GM04504 (cell line): ENCODE data around the gene PARS2.

Experiments
- DNase-seq: peaks from one replicate; pipeline ENCODE4 v3.0.0-alpha.2; 2012; ENCODE audit warnings: low read depth

The PARS2 gene

DNA sequence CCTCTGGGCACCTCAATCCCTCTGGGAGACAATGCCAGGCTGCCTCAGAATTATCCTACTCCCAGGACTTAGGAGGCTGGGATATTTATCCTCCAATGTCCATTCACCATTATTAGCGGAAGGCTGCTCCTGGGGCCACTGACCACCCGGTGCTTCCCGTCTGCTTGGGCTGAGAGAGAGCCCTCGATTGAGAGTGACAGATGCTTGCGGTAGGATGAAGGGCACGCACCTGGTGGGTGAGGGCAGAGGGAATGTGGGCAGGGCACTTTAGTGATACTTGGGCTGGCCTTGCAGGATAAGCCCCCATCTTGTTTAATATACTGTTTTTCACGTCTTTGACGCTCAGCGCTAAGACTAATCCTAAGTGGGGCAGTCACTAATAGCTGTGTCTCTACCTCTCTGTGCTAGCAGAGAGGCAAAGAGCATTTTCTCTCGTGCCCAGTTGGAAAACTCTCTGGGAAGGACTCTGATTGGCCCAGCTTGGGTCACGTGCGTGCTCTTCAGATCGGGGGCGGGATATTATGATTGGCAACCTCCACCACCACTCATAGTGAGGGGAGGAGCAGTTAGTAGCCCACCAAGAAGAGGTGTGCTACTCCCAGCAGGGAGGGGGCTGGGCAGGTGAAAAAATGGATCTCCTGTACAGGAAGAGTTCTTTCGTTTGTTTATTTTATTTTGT is 10.6 kb upstream of the PARS2 start:
- DNase-seq, result no peak

DNA sequence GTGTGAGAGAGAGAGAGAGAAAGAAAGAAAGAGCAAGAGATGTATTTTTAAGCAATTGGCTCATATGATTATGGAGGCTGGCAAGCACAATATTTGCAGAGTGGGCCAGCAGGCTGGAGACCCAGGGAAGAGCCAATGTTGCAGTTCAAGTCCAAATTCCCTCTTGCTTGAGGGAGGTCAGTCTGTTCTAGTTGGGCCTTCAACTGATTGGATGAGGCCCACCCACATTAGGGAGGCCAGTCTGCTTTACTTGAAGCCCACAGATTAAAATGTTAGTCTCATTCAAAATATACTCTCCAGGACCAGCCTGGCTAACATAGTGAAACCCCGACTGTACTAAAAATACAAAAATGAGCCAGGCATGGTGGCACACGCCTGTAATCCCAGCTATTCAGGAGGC is 8.6 kb upstream of the PARS2 start:
- no peak for DNase-seq

GRCh38 chr1:54768093-54768492 is 3.8 kb upstream of the PARS2 start:
- DNase-seq, result no peak

- no peak for DNase-seq
These were observed 3.2 kb upstream of the PARS2 start for GRCh38 chr1:54767526-54767925.

DNA sequence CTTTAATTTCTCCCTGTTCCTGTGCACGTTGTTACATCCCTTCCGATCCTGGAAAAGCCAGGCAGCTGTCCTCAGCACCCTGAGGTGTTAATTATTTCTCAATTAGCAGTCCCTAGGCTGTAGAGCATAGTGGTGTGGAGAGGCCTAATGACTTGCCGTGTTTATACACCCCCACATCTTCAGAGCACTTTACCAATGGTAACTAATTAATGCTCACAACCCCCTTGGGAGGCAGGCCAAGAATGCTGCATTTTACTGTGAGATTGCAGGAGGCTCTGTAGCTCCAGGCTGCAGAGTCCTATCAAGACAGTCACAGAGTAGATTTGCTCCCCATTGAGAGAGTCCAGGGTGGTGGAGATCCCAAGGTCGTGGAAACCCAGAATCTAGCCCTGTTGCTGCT is 2.4 kb upstream of the PARS2 start:
- no peak for DNase-seq

- no peak for DNase-seq
These were observed 719 bp upstream of the PARS2 start for GRCh38 chr1:54764922-54765561.

GRCh38 chr1:54763816-54764132 is 549 bp downstream of the PARS2 start:
- no peak for DNase-seq

DNA sequence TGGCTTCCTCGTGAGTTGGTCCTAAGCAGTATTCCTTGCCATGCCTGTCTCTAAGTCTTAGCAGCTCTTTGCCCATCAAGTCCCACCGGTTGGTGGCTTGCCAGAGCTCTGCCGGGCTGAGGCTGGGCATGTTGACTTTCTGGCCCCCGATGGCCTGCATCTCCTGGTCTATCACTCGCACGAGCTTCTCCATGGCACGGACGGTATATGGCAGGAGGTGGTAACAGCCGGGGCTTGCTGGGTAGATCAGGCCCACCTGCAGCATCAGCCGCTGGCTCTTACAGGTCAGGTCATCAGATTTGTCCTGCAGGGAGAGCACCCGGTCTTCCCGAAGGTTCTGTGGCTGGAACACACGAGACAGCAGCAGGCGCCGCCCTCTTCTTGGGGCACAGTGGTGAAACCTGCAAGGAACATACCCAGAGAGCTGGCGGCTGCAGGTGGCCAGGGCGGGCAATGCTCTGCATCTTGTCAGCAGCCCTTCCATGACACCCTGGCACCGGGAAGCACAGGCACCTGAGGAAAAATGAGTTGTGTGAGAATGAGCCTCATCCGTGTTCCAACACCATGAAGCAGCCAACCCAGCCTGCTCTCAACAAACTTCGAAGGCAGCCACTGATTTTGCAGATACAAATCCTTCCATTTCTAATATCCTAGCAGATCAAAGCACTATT is 5.5 kb downstream of the PARS2 start:
- DNase-seq, result no peak

DNA sequence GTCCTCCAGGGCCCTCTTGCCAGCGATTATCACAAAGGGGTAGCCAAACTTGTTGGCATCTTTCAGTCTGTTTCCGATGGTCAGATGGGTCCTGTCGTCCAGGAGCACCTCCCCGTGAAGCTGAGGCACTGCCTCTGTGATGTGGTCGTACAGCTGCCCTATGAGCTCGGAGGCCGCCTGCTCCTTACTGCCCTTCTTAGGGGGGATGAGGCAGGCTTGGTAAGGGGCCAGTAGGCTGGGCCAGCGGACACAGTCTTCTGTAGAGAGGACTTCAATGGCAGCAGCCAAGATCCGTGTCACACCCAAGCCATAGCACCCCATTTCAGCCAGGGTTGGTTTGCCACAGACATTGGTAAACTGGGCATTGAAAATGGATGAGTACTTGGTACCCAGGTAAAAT is 6.5 kb downstream of the PARS2 start:
- DNase-seq, result no peak

GRCh38 chr1:54754486-54755285 is 9.6 kb downstream of the PARS2 start:
- no peak for DNase-seq

DNA sequence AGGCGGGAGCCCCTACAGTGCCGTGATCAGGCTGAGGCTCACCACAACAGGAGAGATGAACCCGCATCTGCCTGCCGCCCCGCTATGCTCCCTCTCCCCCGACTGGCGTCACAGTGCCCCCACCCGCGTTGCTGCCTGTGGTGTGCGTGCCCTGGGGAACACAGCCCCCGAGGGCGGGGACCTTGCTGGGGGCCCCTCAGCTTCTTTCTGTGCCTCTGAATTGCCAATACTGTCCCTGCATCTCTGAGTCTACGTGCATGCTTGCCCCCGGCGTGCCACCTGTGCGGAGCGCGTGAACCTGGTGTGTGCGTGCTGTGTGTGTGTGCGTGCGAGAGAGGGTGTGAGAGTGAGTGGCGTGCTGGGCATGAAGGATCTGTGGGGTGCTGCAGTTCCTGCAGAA is 10.3 kb downstream of the PARS2 start:
- DNase-seq, result no peak

DNA sequence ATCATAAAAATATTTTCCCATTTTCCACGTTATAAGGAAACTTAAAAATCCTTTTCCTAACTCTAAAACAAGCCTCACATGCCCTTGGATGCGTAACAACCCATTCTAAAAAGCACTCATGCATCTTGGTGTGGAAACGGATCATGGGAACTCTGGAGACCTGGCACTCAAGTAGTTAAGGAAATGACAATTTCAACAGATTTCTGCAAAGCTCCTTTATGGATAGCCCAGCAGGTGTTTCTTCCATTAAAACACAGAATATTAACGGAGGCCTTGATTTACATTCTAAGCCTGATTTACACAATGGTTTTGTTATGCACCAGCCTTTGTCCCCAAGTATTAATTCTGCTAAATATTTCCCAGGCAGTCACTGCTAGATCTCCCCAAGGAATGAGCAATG is 12.9 kb downstream of the PARS2 start:
- no peak for DNase-seq

- DNase-seq, result no peak
These were observed 13.7 kb downstream of the PARS2 start for GRCh38 chr1:54750596-54750995.

DNA sequence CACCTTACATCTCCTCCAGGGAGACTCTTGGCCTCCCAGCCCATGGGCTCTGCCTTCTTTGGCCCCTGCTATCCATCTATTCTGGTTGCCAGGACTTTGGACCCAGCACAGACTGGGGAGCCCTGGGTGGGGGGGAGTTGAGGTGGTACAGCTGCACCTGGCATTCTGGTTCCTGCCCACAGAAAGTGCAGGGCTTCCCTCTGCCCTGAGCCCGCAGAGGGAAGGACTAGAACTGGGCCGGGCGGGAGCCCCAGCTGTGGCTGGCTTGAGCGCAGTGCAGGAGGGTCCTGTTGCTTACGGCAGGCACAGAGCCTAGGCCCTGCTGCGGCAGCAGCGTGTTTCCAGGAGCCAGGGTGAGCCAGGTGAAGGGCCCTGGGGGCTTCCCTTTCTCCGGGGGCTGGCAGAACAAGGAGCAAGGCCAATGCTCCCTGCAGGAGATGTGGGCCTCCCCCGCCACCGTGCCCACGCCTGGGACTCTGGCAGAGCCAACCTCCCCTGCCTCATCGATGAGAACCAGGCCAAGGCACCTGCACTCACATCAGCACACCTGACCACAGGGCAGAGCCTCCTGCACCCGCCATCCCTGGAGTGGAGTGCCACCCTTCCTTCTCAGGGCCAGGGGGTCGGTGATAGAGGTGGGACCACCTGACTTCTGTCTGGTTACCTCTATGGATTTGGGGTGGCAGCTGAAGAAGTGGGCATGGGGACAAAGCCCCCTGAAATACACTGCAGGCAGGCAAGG is 16.1 kb downstream of the PARS2 start:
- DNase-seq, result no peak

- no peak for DNase-seq
These were observed 18.5 kb downstream of the PARS2 start for GRCh38 chr1:54745864-54746263.

- no peak for DNase-seq
These were observed 19.0 kb downstream of the PARS2 start for GRCh38 chr1:54745274-54745673.

DNA sequence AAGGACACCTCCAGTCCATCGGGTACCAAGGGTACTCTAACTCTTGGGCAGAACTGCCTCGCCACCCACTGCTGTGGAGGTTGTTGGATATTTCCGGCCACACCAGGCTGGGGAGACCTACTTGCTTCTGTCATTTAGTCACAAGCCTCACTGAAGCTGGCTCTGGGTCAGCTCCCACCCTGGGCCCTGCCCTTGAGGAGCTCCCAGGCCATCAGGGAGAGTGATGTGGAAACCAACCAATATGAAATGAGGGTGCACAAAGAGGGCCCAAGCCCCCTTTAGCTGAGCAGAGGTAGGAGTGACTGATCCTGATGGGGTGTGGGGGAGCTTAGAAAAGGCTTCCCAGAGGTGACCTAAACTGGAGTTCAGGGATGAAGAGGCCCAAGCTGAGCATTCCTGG is 19.6 kb downstream of the PARS2 start:
- DNase-seq, result no peak

DNA sequence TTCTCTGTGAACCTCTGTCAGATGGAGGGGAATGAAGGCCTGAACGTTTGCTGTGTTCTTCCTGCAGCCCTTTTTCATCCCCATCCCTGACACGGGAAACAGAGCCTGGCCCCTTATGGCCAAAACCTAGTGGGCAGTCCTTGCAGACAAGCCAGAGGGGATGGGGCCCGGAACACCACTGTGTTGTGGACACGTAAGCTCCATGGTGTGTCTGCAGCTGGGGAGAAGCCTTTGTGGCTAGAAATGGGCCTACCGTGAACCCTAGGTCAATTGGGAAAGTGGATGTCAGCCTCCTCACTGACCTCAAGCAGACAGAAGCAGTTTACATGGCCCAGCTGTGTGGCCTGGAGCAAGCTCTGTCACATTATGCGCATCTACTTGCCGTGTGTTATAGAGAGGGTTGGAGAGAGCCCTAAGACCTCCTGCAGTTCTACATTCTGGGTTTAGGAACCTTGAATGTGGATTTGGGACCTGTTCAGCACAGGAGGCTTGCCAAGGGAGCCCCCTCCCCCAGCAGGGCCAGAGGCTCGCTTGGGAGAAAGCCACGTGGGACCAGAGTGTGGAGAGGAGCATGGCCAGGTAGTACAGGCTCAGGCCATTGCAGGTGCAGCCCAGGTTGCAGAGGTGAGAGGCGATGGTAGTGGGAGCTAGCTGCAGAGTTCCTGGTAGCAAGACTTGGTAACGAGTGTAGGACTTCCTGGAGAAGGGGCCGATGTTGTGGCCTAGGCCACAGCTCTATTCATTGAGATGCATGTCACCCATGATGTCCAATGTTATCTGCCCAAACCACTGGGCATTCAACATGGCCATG is 20.7 kb downstream of the PARS2 start:
- no peak for DNase-seq

- DNase-seq, result peak; percentile 9
These were observed 22.0 kb downstream of the PARS2 start for GRCh38 chr1:54742282-54742681.

GRCh38 chr1:54741531-54741930 is 22.8 kb downstream of the PARS2 start:
- no peak for DNase-seq

GRCh38 chr1:54738244-54738643 is 26.1 kb downstream of the PARS2 start:
- DNase-seq, result no peak
